Daoy (cell line): Measurements from ENCODE around the gene KCNB1. TPM values are rescaled to one million over a fixed set of nuclear protein-coding genes. Genes with fewer than 3 reads are reported as not detected.

Experiments
- DNase-seq: peaks from one replicate; pipeline ENCODE4 v3.0.0-alpha.2; 2015; ENCODE audit warnings: low read depth
- total RNA-seq: library from RNA; depleted of rRNA; stranded (reverse); fragments of >200 nt; shearing (Covaris generic); gene quantifications from 2 replicates; pipeline ENCODE4 v1.2.3, GENCODE V29; 2014

Gene KCNB1
- total RNA-seq, 1 experiment from 2014 or later = under 0.01 TPM

DNA sequence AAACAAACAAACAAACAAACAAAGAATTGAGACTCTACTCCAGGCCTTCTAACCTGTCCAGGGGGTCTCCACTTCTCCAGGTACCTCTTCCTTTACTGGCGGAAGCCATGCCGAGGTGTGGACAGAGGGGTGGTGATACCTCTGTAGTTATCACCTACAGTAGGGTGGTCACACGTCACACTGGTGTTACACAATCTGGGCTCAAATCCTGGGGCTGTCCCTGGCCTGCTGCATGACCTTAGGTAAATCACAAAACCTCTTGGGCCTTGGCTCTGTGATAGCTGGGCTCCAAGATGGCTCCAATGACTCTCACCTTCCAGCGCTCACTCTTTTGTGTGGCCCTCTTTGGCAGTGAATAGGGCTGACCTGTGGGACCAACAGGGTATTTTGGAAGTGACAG is 127.8 kb downstream of the KCNB1 start:
- DNase-seq = no peak

GRCh38 chr20:49353348-49353747 is 129.1 kb downstream of the KCNB1 start:
- no peak for DNase-seq

DNA sequence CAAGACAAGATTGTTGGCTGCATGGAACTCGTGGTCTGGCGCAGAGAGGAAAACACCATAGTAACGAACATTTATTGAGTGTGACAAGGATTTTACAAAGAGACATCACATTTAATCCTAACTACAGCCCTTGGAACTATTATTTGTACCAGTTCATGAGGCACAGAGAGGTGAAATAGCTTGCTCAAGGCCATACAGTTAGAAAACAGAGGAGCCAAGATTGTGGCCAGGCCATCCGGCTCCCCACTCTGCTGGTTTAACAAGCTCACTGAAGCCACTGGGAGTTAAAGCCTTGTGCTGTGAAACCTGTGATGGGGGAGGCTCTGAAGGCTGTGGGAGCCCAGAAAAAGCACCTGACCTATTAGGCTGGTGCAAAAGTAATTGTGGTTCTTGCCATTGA is 129.7 kb downstream of the KCNB1 start:
- no peak for DNase-seq

- DNase-seq = no peak
These were observed 130.7 kb downstream of the KCNB1 start for GRCh38 chr20:49351775-49352174.

GRCh38 chr20:49349694-49350252 is 132.7 kb downstream of the KCNB1 start:
- DNase-seq = no peak

DNA sequence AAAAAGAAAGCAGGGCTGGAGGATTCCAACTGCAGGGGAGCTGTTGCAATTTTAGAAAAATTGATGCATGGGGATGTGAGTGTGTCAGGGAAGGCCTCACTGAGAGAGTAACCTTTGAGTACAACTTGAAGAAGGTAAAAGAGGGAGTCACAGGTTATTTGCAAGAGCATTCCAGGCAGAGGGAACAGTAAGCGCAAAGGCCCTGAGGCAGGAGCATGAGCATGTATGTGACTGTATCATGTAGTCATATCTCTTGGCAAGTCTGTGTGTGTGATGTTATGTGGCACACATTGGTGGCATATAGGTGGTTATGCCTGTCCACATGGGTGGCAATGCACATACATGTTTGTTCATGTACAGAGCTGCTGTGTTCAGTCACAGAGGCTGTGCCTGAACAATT is 133.4 kb downstream of the KCNB1 start:
- no peak for DNase-seq

- DNase-seq = no peak
These were observed 133.9 kb downstream of the KCNB1 start for GRCh38 chr20:49348563-49348962.

DNA sequence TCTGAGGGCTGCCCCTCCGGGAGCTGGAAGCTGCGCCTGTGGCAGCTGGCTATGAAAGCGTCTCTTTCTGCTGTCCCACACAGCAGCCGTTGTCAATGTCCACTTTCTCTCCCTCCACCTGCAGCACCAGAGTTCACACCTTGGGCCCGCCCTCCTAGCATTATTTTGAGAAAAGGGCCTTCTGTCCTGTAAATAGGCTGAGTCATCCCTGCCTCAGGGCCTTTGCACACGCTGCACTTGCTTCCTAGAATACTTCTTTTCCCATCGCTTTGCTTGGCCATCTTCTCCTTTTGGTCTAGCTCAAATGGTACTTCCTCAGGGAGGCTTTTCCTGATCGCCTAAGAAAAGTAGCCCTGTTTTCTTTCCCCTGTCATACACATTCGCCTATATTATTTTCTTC is 135.3 kb downstream of the KCNB1 start:
- no peak for DNase-seq

GRCh38 chr20:49346682-49347081 is 135.8 kb downstream of the KCNB1 start:
- DNase-seq = no peak

DNA sequence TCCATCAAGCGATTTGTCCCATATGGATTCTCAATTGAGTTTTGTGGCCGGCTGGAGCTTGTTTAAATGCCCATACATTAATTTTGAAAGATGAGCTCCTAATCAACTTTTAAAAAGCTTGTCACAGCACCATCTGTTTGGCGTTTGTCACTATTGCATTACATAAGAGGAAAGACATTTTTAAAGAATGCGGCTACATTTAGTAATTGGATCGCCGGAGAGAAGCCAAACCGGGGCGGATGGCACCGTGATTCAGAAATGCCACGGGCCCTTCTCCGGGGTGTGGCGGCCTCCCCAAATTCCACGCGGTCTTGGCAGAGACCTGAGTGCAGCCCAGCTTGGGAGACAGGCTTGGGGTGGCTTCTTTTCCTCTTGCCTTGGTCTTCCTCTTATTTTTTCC is 136.9 kb downstream of the KCNB1 start:
- peak; percentile 73 for DNase-seq

GRCh38 chr20:49344975-49345374 is 137.5 kb downstream of the KCNB1 start:
- DNase-seq = peak; percentile 91

DNA sequence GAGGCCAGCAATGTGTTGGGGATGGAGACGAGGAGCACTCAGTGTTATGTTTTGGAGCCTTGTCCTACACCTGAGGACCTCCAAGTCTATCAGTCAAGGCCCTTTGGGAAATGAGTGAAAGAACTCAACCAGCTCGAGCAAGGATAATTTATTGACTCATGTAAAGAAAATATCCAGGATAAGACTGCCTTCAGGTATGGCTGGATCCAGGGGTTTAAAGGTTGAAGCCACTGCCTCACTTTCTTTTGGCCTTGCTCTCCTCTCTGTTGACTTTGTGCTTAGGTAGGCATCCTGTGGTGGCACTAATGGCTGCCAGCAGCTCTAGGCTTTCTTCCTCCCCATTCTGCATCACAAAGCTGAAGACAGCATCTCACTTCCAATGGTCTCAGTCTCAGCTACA is 138.3 kb downstream of the KCNB1 start:
- DNase-seq = no peak

DNA sequence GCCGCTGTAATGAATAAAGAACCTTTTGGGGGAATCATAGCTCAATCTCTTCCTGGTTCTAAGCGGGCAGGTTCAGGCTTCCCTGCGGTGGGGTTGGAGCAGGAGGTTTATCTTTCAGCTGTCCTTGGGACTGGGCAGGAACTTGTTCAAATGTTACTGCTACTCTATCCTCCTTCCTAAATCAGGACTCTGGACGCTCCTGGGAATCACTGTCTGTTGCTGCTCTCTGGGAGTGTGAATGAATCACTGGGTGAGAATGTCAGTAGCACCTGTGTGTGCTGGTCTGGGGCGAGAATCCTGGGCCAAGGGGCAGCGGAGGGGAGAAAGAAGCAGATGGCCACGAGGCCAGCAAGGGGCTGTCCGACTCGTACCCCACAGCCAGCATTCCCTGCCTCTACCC is 139.2 kb downstream of the KCNB1 start:
- DNase-seq = no peak

- no peak for DNase-seq
These were observed 142.1 kb downstream of the KCNB1 start for GRCh38 chr20:49340161-49340966.

DNA sequence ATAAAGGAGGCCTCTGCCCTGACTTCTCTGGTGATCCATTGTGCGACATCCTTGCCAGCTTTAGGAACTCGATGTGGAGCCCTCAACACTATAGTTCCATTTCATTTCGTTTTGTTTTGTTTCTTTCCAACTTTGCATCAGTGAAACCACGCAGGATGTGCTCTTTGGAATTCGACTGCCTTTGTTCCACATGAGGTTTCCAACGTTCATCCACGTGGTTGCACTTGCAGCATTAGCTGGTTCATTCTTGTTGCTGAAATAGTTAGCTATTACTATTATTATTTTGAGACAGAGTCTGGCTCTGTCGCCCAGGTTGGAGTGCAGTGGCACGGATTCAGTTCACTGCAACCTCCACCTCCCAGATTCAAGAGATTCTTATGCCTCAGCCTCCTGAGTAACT is 143.3 kb downstream of the KCNB1 start:
- DNase-seq = no peak

- DNase-seq = no peak
These were observed 144.4 kb downstream of the KCNB1 start for GRCh38 chr20:49338061-49338460.

DNA sequence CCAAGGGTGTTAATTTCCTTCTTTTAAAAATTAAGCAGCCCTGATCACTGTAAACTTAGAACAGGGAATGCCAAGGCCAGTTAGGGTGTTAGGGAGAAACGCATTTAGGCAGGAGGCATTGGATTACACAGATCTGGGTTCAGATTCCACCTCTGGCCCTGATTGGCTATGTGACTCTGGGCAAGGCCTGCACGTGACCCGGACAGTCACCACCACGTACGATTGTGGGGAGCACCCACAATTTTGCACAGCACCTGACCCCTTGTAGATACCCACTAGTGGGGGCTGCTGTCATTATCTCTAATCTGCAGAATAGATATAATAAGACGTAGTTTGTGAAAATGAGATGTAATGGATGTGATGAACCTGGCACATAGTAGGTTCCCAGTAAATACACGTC is 145.1 kb downstream of the KCNB1 start:
- no peak for DNase-seq

DNA sequence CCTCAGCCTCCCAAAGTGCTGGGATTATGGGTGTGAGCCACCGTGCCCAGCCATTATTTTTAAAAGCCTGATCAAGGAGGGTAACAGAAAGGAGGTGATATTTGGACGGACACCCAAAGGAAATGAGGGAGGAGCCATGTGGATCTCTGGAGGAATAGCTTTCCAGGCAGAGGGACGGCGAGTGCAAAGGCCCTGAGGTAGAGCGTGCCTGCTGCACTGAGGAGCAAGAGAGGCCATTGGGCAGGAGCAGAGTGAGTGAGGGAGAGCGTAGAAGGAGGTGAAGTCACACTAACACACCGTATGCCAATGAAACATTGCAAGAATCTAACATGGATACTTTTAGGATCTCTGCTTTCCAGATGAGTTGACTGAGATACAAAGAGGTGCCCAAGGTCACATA is 145.7 kb downstream of the KCNB1 start:
- DNase-seq = no peak

GRCh38 chr20:49335476-49335875 is 147.0 kb downstream of the KCNB1 start:
- no peak for DNase-seq

- DNase-seq = no peak
These were observed 151.5 kb downstream of the KCNB1 start for GRCh38 chr20:49330701-49331615.

DNA sequence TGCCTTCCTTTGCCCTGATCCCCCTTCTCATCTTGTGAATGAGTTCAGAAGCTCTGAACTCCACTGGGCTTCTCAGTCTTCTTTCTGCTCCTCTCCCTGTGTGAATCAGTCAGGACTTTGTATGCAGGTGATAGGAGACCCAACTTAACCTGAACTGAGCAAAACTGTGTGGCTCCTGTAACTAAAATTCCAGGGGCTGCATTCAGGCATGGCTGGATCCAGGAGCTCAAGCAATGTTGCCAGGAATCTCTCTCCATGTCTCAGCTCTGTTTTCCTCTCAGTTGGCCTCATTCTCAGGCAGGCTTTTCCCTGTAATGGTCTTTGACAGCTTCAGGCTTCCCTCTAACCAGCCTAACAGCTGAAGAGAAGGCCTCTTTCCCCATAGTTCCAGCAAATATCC is 153.7 kb downstream of the KCNB1 start:
- DNase-seq = no peak

GRCh38 chr20:49326026-49326425 is 156.4 kb downstream of the KCNB1 start:
- DNase-seq = no peak

- no peak for DNase-seq
These were observed 158.2 kb downstream of the KCNB1 start for GRCh38 chr20:49324306-49324705.
